Gastroesophageal sphincter (tissue), 4 donors: ENCODE data around the gene TMEM242. TPM values are rescaled to one million over a fixed set of nuclear protein-coding genes. Genes with fewer than 3 reads are reported as not detected.

Source experiments
- ATAC-seq: fragments of 150-250 bp; one replicate; pipeline ENCODE4 v1.9.1; 2016; ENCODE audit warnings: mild to moderate bottlenecking, moderate library complexity
- H3K27ac ChIP-seq, 4 donors: fragments of 200-600 bp; sonication (generic) in 3 of 4; 1 replicate in 3 of 4; 2 replicates in 1 of 4; pipeline ENCODE4 v1.5.1; 2016 to 2019
- H3K27me3 ChIP-seq: fragments of 200-600 bp; sonication (generic); one replicate; pipeline ENCODE4 v1.5.1; 2019
- H3K36me3 ChIP-seq, 2 donors: fragments of 200-600 bp; sonication (generic); one replicate each; pipeline ENCODE4 v1.5.1; 2019; ENCODE audit warnings: control low read depth in 1 of 2
- H3K4me1 ChIP-seq, 3 donors: fragments of 200-600 bp; sonication (generic); 1 replicate in 2 of 3; 2 replicates in 1 of 3; pipeline ENCODE4 v1.5.1; 2016 to 2019; ENCODE audit warnings: control low read depth in 2 of 3
- H3K4me3 ChIP-seq, 2 donors: fragments of 200-600 bp; sonication (generic); one replicate each; pipeline ENCODE4 v1.5.1; 2019; ENCODE audit warnings: mild to moderate bottlenecking in 1 of 2, moderate library complexity in 1 of 2
- H3K9me3 ChIP-seq, 3 donors: fragments of 200-600 bp; sonication (generic); one replicate each; pipeline ENCODE4 v1.5.1; 2017 to 2019; ENCODE audit warnings: control low read depth in 2 of 3
- EP300 ChIP-seq: sonication (generic); formaldehyde crosslinking; IDR thresholded peaks from one replicate; pipeline ENCODE4 v1.6.1; 2017; ENCODE audit warnings: antibody characterized with exemption, mild to moderate bottlenecking
- POLR2A ChIP-seq, 2 donors: fragments of 450-650 bp; IDR thresholded peaks; one replicate each; pipeline ENCODE4 v1.6.1; 2017; ENCODE audit warnings: antibody characterized with exemption in 2 of 2, mild to moderate bottlenecking in 2 of 2, moderate library complexity in 1 of 2
- POLR2AphosphoS5 ChIP-seq: sonication (generic); formaldehyde crosslinking; IDR thresholded peaks from one replicate; pipeline ENCODE4 v1.6.1; 2017; ENCODE audit warnings: antibody characterized with exemption
- WGBS, 2 donors: methylation state at CpG; one replicate each; pipeline ENCODE4 v1.1.5; 2018; ENCODE audit warnings: low coverage in 1 of 2; 5-methylcytosine and 5-hydroxymethylcytosine counted together
- total RNA-seq, 4 donors: library from RNA; depleted of rRNA; stranded (reverse); fragments of >200 nt; gene quantifications; one replicate each; pipeline ENCODE4 v1.1.0, GENCODE V29; 2016
- TF ChIP-seq, protein P1 (sequence below), 4 experiments: fragments of 200-600 bp in 2 of 4; fragments of 450-650 bp in 2 of 4; sonication (generic) in 1 of 4; IDR thresholded peaks; one replicate each; pipeline ENCODE4 v1.5.1; 2017 to 2019; ENCODE audit warnings: antibody characterized with exemption in 4 of 4, mild to moderate bottlenecking in 2 of 4, moderate library complexity in 2 of 4

The TMEM242 gene
- total RNA-seq, 4 donors from 2014 or later = 6.6 to 8.4 (median 7.6) TPM

- Histone ChIP-seq H3K4me3 (no peak overlapping the region), H3K27ac (no peak overlapping the region), H3K36me3 (peaks cover 0 to 12% of the 10 kb centered on the region in 2 donors), H3K4me1 (no peaks in the 10 kb centered on the region), H3K27me3 (no peaks in the 10 kb centered on the region), H3K9me3 (no peaks in the 10 kb centered on the region)
- TF ChIP-seq POLR2A (IDR thresholded peaks at IDR 0.05) (no peak), POLR2AphosphoS5 (no peak), EP300 (no peak)
- TF ChIP-seq, protein P1, sequence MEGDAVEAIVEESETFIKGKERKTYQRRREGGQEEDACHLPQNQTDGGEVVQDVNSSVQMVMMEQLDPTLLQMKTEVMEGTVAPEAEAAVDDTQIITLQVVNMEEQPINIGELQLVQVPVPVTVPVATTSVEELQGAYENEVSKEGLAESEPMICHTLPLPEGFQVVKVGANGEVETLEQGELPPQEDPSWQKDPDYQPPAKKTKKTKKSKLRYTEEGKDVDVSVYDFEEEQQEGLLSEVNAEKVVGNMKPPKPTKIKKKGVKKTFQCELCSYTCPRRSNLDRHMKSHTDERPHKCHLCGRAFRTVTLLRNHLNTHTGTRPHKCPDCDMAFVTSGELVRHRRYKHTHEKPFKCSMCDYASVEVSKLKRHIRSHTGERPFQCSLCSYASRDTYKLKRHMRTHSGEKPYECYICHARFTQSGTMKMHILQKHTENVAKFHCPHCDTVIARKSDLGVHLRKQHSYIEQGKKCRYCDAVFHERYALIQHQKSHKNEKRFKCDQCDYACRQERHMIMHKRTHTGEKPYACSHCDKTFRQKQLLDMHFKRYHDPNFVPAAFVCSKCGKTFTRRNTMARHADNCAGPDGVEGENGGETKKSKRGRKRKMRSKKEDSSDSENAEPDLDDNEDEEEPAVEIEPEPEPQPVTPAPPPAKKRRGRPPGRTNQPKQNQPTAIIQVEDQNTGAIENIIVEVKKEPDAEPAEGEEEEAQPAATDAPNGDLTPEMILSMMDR (IDR thresholded peaks at IDR 0.05) = no peak
- ATAC-seq = no peak
- 92 to 95% methylated on average over 4 to 5 of the region's 13 CpGs for WGBS, 2 donors
These were observed 39.2 kb downstream of the TMEM242 start for GRCh38 chr6:157283900-157284737.

DNA sequence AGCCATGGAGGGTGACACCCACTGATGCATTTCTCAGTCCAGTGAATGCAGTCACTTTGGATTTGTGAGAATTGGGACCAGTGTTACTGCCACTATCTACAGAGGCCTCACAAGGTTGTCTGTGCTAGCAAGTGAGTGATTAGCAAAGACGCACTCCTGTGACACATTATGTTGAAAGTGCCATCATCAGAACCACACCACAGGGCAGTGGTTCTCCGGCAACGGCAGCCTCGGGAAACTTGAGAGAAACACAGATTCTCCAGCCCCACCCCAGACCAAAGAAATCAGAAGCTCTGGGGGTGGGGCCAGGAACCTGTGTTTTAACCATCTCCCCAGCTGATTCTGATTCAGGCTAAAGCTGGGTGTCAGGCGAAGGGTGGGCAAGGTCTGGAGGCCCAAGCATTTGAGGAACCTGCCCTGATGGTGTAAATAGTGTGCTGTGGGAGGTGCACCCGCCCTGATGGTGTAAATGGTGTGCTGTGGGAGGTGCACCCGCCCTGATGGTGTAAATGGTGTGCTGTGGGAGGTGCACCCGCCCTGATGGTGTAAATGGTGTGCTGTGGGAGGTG lies 39.9 kb downstream of the TMEM242 start:
- Histone ChIP-seq H3K27ac (no peak overlapping the region), H3K4me3 (no peak overlapping the region), H3K9me3 (no peaks in the 10 kb centered on the region), H3K27me3 (no peaks in the 10 kb centered on the region), H3K36me3 (peaks cover 0 to 7% of the 10 kb centered on the region in 2 donors), H3K4me1 (no peaks in the 10 kb centered on the region)
- 52 to 59% methylated on average over 5 to 8 of the region's 8 CpGs for WGBS, 2 donors
- no peak for ATAC-seq
- TF ChIP-seq, protein P1 (IDR thresholded peaks at IDR 0.05) = no peak
- TF ChIP-seq EP300 (no peak), POLR2AphosphoS5 (no peak), POLR2A (IDR thresholded peaks at IDR 0.05) (no peak)

DNA sequence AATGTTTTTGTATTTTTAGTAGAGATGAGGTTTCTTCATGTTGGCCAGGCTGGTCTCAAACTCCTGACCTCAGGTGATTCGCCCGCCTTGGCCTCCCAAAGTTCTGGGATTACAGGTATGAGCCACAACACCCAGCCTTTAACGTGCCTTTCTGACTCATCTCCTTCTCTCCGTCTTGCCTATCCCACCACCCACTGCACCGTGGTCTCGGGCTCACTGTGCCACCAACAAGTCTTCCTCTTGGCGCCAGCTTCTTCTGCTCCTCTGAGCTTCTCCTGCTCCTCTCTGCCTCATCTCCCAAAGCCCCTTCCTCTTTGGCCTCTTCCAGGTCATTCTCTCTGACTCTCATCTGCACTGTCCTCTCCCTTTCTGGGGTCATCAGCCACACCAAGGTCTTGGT lies 41.0 kb downstream of the TMEM242 start:
- no peak for ATAC-seq
- Histone ChIP-seq H3K27ac (no peak overlapping the region), H3K9me3 (no peaks in the 10 kb centered on the region), H3K4me1 (no peaks in the 10 kb centered on the region), H3K36me3 (no peaks in the 10 kb centered on the region), H3K27me3 (no peaks in the 10 kb centered on the region), H3K4me3 (no peak overlapping the region)
- no peak for TF ChIP-seq POLR2A (IDR thresholded peaks at IDR 0.05)
- TF ChIP-seq POLR2AphosphoS5 = no peak
- TF ChIP-seq, protein P1 (IDR thresholded peaks at IDR 0.05) = no peak
- TF ChIP-seq EP300 = no peak
- WGBS, 2 donors = 94 to 95% methylated on average over 7 of the region's 7 CpGs

GRCh38 chr6:157281570-157281969 lies 41.7 kb downstream of the TMEM242 start:
- no peak for TF ChIP-seq EP300
- TF ChIP-seq, protein P1 (IDR thresholded peaks at IDR 0.05) = peak in 2 of 4 experiments; percentile 17 to 30
- no peak for ATAC-seq
- Histone ChIP-seq H3K4me3 (no peak overlapping the region), H3K9me3 (no peaks in the 10 kb centered on the region), H3K27ac (no peak overlapping the region), H3K4me1 (no peaks in the 10 kb centered on the region), H3K27me3 (no peaks in the 10 kb centered on the region), H3K36me3 (no peaks in the 10 kb centered on the region)
- WGBS, 2 donors = 60 to 84% methylated on average over 1 to 7 of the region's 9 CpGs

DNA sequence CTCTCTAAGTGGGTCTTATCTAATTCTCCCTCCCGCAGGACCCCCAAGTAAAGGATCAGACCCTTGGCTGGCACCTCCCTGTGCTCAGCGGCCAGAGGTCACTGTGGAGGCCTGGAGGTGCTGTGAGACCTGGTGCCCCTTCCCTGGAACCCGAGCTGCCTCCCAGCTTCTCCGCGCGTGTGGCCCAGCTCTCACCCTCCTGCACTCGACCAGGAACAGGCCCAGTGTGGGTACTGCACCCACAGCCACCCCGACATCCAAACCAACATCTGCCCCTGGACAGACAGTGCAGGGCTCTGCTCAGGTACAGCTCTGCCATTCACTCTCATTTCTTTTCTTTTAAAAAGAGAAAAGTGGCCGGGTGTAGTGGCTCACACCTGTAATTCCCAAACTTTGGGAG lies 42.4 kb downstream of the TMEM242 start:
- no peak overlapping the region for H3K4me3 ChIP-seq
- no peaks in the 10 kb centered on the region for H3K4me1 ChIP-seq
- TF ChIP-seq POLR2A (IDR thresholded peaks at IDR 0.05) (no peak), EP300 (no peak)
- TF ChIP-seq, protein P1 (IDR thresholded peaks at IDR 0.05) = no peak
- WGBS, 2 donors = 100% methylated on average over 2 of the region's 9 CpGs; no CpG with 5 or more reads in 1 of the 2 donors
- H3K9me3 ChIP-seq = no peaks in the 10 kb centered on the region
- no peak for ATAC-seq
- no peaks in the 10 kb centered on the region for H3K27me3 ChIP-seq
- H3K36me3 ChIP-seq = no peaks in the 10 kb centered on the region
- no peak overlapping the region for H3K27ac ChIP-seq
